Left lung (tissue), 10 donors: ENCODE results near the gene EVA1A. TPM values are rescaled to one million over a fixed set of nuclear protein-coding genes. Genes with fewer than 3 reads are reported as not detected.

ENCODE experiments used
- ATAC-seq: fragments of 200-7000 bp; cut with Tn5 transposase; one replicate; pipeline ENCODE4 v1.9.1; 2020; ENCODE audit warnings: moderate library complexity
- DNase-seq, 4 donors: peaks; one replicate each; pipeline ENCODE4 v3.0.0-alpha.2; 2013 to 2020
- H3K27ac ChIP-seq, 2 donors: fragments of 200-600 bp; sonication (generic) in 1 of 2; one replicate each; pipeline versions ENCODE4 v1.5.0 to v1.8.0; 2020 to 2021
- H3K27me3 ChIP-seq, 2 donors: fragments of 200-600 bp; sonication (generic) in 1 of 2; one replicate each; pipeline versions ENCODE4 v1.5.0 to v1.8.0; 2020 to 2021
- H3K36me3 ChIP-seq, 2 donors: fragments of 200-600 bp; sonication (generic) in 1 of 2; one replicate each; pipeline versions ENCODE4 v1.5.0 to v1.8.0; 2020 to 2021
- H3K4me1 ChIP-seq, 2 donors: fragments of 200-600 bp; one replicate each; pipeline ENCODE4 v1.8.0; 2021
- H3K4me3 ChIP-seq, 2 donors: fragments of 200-600 bp; sonication (generic) in 1 of 2; one replicate each; pipeline versions ENCODE4 v1.5.0 to v1.8.0; 2020 to 2021; ENCODE audit warnings: mild to moderate bottlenecking in 1 of 2
- H3K9me3 ChIP-seq, 2 donors: fragments of 200-600 bp; sonication (generic) in 1 of 2; one replicate each; pipeline versions ENCODE4 v1.5.0 to v1.8.0; 2020 to 2021
- CTCF ChIP-seq, 2 donors: fragments of 200-600 bp; sonication (generic) in 1 of 2; IDR thresholded peaks; one replicate each; pipeline versions ENCODE4 v1.5.0 to v1.8.0; 2021; ENCODE audit warnings: antibody characterized with exemption in 2 of 2
- intact Hi-C, 2 donors: fragments of 100-400 bp; cut with DNase I; formaldehyde crosslinking; loops; one replicate each; pipeline versions ENCODE4 v1.11.2 to v1.14.2; 2022
- polyA plus RNA-seq, 6 donors: library from polyadenylated mRNA; unstranded; fragments of 120-200 nt; gene quantifications; one replicate each; pipeline ENCODE4 v1.2.1, GENCODE V29; 2013; ENCODE audit not compliant: insufficient read length in 6 of 6
- total RNA-seq, 2 donors: library from RNA; stranded (reverse); fragmentation: NEBNext Ultra II Directional; extraction: Animal tissue kit (Norgen Biotek cat#: 25700); gene quantifications; one replicate each; pipeline ENCODE4 v1.2.1, GENCODE V29; 2021
- donor health status: DM: no; HTN: yes; CAD: no.
- donor health status: DM: no; HTN: no; CAD: no.

Gene EVA1A
- total and polyA plus RNA-seq, 8 donors = 23.2 to 54.7 (median 34.2) TPM

- TF ChIP-seq CTCF (IDR thresholded peaks at IDR 0.05) = no peak
Measured at GRCh38 chr2:75548036-75548573, 12.6 kb downstream of the EVA1A start.

GRCh38 chr2:75547345-75548035 is 13.2 kb downstream of the EVA1A start:
- Histone ChIP-seq H3K36me3 (no peaks in the 10 kb centered on the region), H3K27ac (no peak overlapping the region), H3K27me3 (no peaks in the 10 kb centered on the region), H3K4me3 (no peak overlapping the region), H3K4me1 (no peaks in the 10 kb centered on the region), H3K9me3 (no peaks in the 10 kb centered on the region)
- ATAC-seq = no peak
- intact Hi-C loops = no loop called here
- TF ChIP-seq CTCF (IDR thresholded peaks at IDR 0.05) = no peak
- no peak for DNase-seq

More at GRCh38 chr2:75548036-75548573, 12.6 kb downstream of the EVA1A start:
- Histone ChIP-seq H3K9me3 (no peaks in the 10 kb centered on the region), H3K4me1 (no peaks in the 10 kb centered on the region), H3K27me3 (no peaks in the 10 kb centered on the region), H3K4me3 (no peak overlapping the region), H3K27ac (no peak overlapping the region), H3K36me3 (no peaks in the 10 kb centered on the region)
- intact Hi-C loops = no loop called here
- no peak for DNase-seq
- no peak for ATAC-seq

- no peak for TF ChIP-seq CTCF (IDR thresholded peaks at IDR 0.05)
- intact Hi-C loops = no loop called here
- no peaks in the 10 kb centered on the region for H3K4me1 ChIP-seq
- H3K36me3 ChIP-seq = no peaks in the 10 kb centered on the region
- no peak overlapping the region for H3K4me3 ChIP-seq
- no peak overlapping the region for H3K27ac ChIP-seq
- no peak for ATAC-seq
- no peaks in the 10 kb centered on the region for H3K9me3 ChIP-seq
- no peak for DNase-seq
- no peaks in the 10 kb centered on the region for H3K27me3 ChIP-seq
Measured at GRCh38 chr2:75545922-75546321, 14.8 kb downstream of the EVA1A start.

DNA sequence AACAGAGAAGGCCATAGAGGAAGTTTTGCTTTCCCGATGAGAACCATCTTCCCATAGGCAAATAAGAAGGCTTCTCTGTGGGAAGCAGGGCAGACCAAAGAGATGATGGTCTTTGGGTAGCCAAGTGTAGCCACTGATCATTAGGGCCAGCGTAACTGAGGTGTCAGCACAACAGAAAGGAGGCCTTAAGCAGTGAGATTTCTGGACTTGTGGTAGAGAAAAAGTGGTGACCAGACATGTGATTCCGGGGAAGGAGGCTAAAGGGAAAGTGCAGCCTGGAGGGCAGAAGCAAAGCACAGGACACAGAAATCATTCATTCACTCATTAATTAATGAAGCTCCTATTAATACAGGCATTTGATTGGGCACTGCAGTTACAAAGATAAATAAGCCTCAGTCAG is 15.4 kb downstream of the EVA1A start:
- H3K9me3 ChIP-seq = no peaks in the 10 kb centered on the region
- no peak overlapping the region for H3K27ac ChIP-seq
- H3K36me3 ChIP-seq = no peaks in the 10 kb centered on the region
- DNase-seq (no peak), ATAC-seq (no peak)
- H3K27me3 ChIP-seq = no peaks in the 10 kb centered on the region
- no peak for TF ChIP-seq CTCF (IDR thresholded peaks at IDR 0.05)
- H3K4me1 ChIP-seq = no peaks in the 10 kb centered on the region
- intact Hi-C loops = no loop called here
- no peak overlapping the region for H3K4me3 ChIP-seq

DNA sequence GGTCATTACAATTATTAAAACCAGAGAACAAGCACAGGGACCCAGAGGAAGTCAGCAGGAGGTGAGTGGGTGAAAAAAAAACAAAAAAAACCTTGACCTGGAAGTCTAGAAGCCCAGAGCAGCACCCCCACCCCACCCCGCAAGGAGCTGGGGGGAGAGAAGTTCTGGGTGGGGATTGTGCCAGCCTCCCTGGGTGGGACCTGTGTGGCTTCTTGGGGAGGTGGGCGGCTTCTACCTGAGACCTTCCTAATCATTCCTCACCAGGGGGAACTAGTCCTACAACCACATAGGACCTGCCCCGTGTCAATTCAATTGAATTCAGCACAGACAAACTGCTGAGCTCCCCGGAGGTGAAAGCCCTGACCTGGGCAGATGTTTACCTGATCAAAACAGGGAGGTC is 17.3 kb downstream of the EVA1A start:
- Histone ChIP-seq H3K9me3 (no peaks in the 10 kb centered on the region), H3K27me3 (no peaks in the 10 kb centered on the region), H3K4me1 (no peaks in the 10 kb centered on the region), H3K4me3 (no peak overlapping the region), H3K36me3 (no peaks in the 10 kb centered on the region), H3K27ac (no peak overlapping the region)
- no peak for TF ChIP-seq CTCF (IDR thresholded peaks at IDR 0.05)
- ATAC-seq = no peak
- no peak for DNase-seq
- intact Hi-C loops = no loop called here
